Mesendoderm (in vitro differentiated cells): ENCODE data around the gene ZNF547.

ENCODE experiments used
- DNase-seq: peaks from one replicate; pipeline ENCODE4 v3.0.0; 2013
- H2AK5ac ChIP-seq: 2 replicates; pipeline ENCODE4 v1.6.1; 2013; ENCODE audit warnings: low read length, inconsistent platforms
- H2BK120ac ChIP-seq: 2 replicates; pipeline ENCODE4 v1.6.1; 2013; ENCODE audit warnings: low read depth, mild to moderate bottlenecking, low read length, moderate library complexity, mixed read lengths
- H2BK15ac ChIP-seq: replicated peaks from 2 replicates; pipeline ENCODE4 v1.6.1; 2013; ENCODE audit warnings: low read depth, mild to moderate bottlenecking, moderate library complexity
- H2BK5ac ChIP-seq: 2 replicates; pipeline ENCODE4 v1.6.1; 2013; ENCODE audit warnings: low read length, inconsistent platforms
- H3K18ac ChIP-seq: 2 replicates; pipeline ENCODE4 v1.6.1; 2013; ENCODE audit warnings: mild to moderate bottlenecking, low read length, mixed read lengths
- H3K23ac ChIP-seq: one replicate; pipeline ENCODE4 v1.6.1; 2013; ENCODE audit warnings: low read length
- H3K27ac ChIP-seq: 2 replicates; pipeline ENCODE4 v1.5.1; 2013; ENCODE audit warnings: low read depth, mild to moderate bottlenecking, inconsistent platforms, low read length, moderate library complexity
- H3K27me3 ChIP-seq: 2 replicates; pipeline ENCODE4 v1.6.1; 2013; ENCODE audit warnings: low read length, control low read depth, mild to moderate bottlenecking, inconsistent platforms; ENCODE audit not compliant: insufficient read depth, poor library complexity
- H3K36me3 ChIP-seq: 2 replicates; pipeline ENCODE4 v1.6.1; 2013; ENCODE audit warnings: low read length, inconsistent platforms; ENCODE audit not compliant: control insufficient read depth, insufficient read depth
- H3K4ac ChIP-seq: one replicate; pipeline ENCODE4 v1.6.1; 2013; ENCODE audit warnings: low read depth, mild to moderate bottlenecking, low read length, moderate library complexity
- H3K4me1 ChIP-seq: 2 replicates; pipeline ENCODE4 v1.6.1; 2013; ENCODE audit warnings: low read depth, low read length, inconsistent platforms; ENCODE audit not compliant: control insufficient read depth
- H3K4me2 ChIP-seq: 2 replicates; pipeline ENCODE4 v1.6.1; 2013; ENCODE audit warnings: low read length
- H3K4me3 ChIP-seq: 2 replicates; pipeline ENCODE4 v1.5.1; 2013; ENCODE audit warnings: mild to moderate bottlenecking, low read length
- H3K56ac ChIP-seq: one replicate; pipeline ENCODE4 v1.6.1; 2013; ENCODE audit warnings: low read length
- H3K79me1 ChIP-seq: 2 replicates; pipeline ENCODE4 v1.6.1; 2013; ENCODE audit warnings: low read length, inconsistent platforms
- H3K79me2 ChIP-seq: 2 replicates; pipeline ENCODE4 v1.6.1; 2013; ENCODE audit warnings: mild to moderate bottlenecking, low read length; ENCODE audit not compliant: control insufficient read depth, insufficient read depth
- H3K9ac ChIP-seq: 2 replicates; pipeline ENCODE4 v1.6.1; 2013; ENCODE audit warnings: low read length, inconsistent platforms
- H4K5ac ChIP-seq: one replicate; pipeline ENCODE4 v1.6.1; 2013; ENCODE audit warnings: low read length
- H4K8ac ChIP-seq: one replicate; pipeline ENCODE4 v1.6.1; 2013; ENCODE audit warnings: low read depth, mild to moderate bottlenecking, control low read depth, low read length, moderate library complexity
- WGBS: extraction: QIAGEN DNeasy Blood & Tissue Kit; methylation state at CpG from one replicate; pipeline ENCODE4 v1.1.7; 2013; ENCODE audit warnings: low lambda C conversion rate, missing lambda C conversion rate; ENCODE audit not compliant: insufficient coverage; ENCODE audit errors: extremely low coverage; 5-methylcytosine and 5-hydroxymethylcytosine counted together

ZNF547 gene

GRCh38 chr19:57389194-57389729 lies 25.9 kb downstream of the ZNF547 start:
- Histone ChIP-seq H2BK5ac (peak overlapping the region; percentile 45), H3K4ac (no peak overlapping the region), H3K56ac (peak overlapping the region; percentile 85), H3K36me3 (no peaks in the 10 kb centered on the region), H3K4me1 (peaks cover 4% of the 10 kb centered on the region), H3K4me2 (peak overlapping the region; percentile 45), H3K79me2 (peaks cover 12% of the 10 kb centered on the region), H3K23ac (no peak overlapping the region), H3K27ac (no peak overlapping the region), H3K18ac (no peak overlapping the region), H4K5ac (peak overlapping the region; percentile 100), H3K27me3 (no peaks in the 10 kb centered on the region), H2BK15ac (no peak overlapping the region), H3K4me3 (no peak overlapping the region), H2AK5ac (peak overlapping the region; percentile 62), H4K8ac (no peak overlapping the region), H2BK120ac (no peak overlapping the region), H3K79me1 (peaks cover 10% of the 10 kb centered on the region), H3K9ac (peak overlapping the region; percentile 58)
- no peak for DNase-seq
- WGBS, result no CpG with 5 or more reads among the region's 11 CpGs

DNA sequence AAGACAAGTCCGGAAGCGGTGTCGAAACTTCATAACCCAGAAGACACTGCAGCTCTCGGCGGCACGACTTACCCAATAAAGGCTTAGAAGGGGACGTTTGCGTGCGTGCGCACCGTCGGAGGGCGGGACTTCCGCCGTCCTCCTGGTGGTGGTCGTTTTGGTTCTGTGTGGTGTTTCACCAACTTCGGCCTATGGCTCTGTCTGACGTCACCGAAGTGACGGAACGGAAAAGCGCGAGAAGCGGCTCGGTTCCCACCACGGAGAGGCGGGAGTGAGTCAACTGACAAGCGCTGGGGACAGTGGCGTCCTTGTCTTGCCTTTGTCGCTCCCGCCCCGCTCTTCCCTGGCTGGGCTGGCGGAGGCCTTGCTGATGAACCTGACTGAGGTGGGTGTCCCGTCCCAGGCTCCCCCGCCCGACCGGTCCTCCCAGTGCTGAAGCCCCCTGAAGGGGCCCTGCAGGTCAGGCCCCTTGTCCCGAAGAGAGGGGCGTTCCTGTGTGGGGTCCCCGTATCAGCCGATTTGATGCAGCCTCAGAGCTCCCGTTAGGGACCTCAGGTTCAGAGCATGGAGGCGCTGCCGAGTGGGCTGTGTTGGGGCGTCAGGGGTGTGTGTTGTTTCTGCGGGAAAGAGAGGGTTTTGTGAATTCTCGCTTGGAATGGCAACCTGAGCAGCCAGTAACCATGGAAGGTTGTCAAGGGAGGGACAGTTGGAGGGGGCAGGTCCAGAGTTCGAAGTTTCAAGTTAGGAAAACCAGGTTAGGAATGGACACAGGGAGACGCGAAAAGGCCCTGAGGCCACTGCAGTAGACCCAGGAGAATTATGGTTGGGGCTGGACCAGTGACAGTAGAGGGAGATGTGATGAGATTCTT lies 26.6 kb downstream of the ZNF547 start, which contains the start of gene ZNF548:
TSS of gene ZNF548 (plus strand) at position 125 of the 869 bp plus-strand sequence. CDS start at position 371, 246 bp downstream.
- H4K5ac ChIP-seq, result peak within 1 kb of the TSS; percentile 100
- peak within 1 kb of the TSS; percentile 71 for H3K4me2 ChIP-seq
- H2AK5ac ChIP-seq, result peak within 1 kb of the TSS; percentile 62
- H2BK5ac ChIP-seq, result peak within 1 kb of the TSS; percentile 45
- peaks cover 4% of the 10 kb centered on the region for H3K4me1 ChIP-seq
- H3K79me1 ChIP-seq, result peaks cover 10% of the 10 kb centered on the region
- H3K36me3 ChIP-seq, result no peaks in the 10 kb centered on the region
- H3K9ac ChIP-seq, result peak within 1 kb of the TSS; percentile 78
- H3K18ac ChIP-seq, result peak within 1 kb of the TSS; percentile 61
- peak within 1 kb of the TSS; percentile 39 for H3K4ac ChIP-seq
- peak within 1 kb of the TSS; percentile 44 for H3K27ac ChIP-seq
- H2BK120ac ChIP-seq, result no peak within 1 kb of the TSS
- no CpG with 5 or more reads among the region's 50 CpGs for WGBS
- H3K79me2 ChIP-seq, result peaks cover 12% of the 10 kb centered on the region
- peak; percentile 100 for DNase-seq
- no peaks in the 10 kb centered on the region for H3K27me3 ChIP-seq
- H3K23ac ChIP-seq, result no peak within 1 kb of the TSS
- H2BK15ac ChIP-seq, result no peak within 1 kb of the TSS
- peak within 1 kb of the TSS; percentile 85 for H3K56ac ChIP-seq
- no peak within 1 kb of the TSS for H4K8ac ChIP-seq
- H3K4me3 ChIP-seq, result peak within 1 kb of the TSS; percentile 74

GRCh38 chr19:57395710-57396109 lies 32.4 kb downstream of the ZNF547 start:
- DNase-seq, result no peak
- no CpG with 5 or more reads among the region's 5 CpGs for WGBS
- peaks cover 2% of the 10 kb centered on the region for H3K36me3 ChIP-seq

DNA sequence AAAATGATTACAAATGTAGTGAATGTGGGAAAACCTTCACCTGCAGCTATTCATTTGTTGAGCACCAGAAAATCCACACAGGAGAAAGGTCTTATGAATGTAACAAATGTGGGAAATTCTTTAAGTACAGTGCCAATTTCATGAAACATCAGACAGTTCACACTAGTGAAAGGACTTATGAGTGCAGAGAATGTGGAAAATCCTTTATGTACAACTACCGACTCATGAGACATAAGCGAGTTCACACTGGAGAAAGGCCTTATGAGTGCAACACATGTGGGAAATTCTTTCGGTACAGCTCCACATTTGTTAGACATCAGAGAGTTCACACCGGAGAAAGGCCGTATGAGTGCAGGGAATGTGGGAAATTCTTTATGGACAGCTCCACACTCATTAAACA lies 35.5 kb downstream of the ZNF547 start:
- peaks cover 2% of the 10 kb centered on the region for H3K36me3 ChIP-seq
- no peak overlapping the region for H2BK5ac ChIP-seq
- H3K27me3 ChIP-seq, result no peaks in the 10 kb centered on the region
- no peaks in the 10 kb centered on the region for H3K4me1 ChIP-seq
- H3K9ac ChIP-seq, result no peak overlapping the region
- no peak overlapping the region for H2AK5ac ChIP-seq
- H3K4me2 ChIP-seq, result no peak overlapping the region
- DNase-seq, result no peak
- no peaks in the 10 kb centered on the region for H3K79me1 ChIP-seq
- H3K56ac ChIP-seq, result no peak overlapping the region
- H3K18ac ChIP-seq, result no peak overlapping the region
- H3K4ac ChIP-seq, result no peak overlapping the region
- H3K23ac ChIP-seq, result no peak overlapping the region
- no peak overlapping the region for H4K5ac ChIP-seq
- H3K4me3 ChIP-seq, result no peak overlapping the region
- H3K27ac ChIP-seq, result no peak overlapping the region
- no CpG with 5 or more reads among the region's 5 CpGs for WGBS
- no peaks in the 10 kb centered on the region for H3K79me2 ChIP-seq
- no peak overlapping the region for H2BK120ac ChIP-seq
- no peak overlapping the region for H2BK15ac ChIP-seq
- no peak overlapping the region for H4K8ac ChIP-seq

More at GRCh38 chr19:57395710-57396109, 32.4 kb downstream of the ZNF547 start:
- H3K4ac ChIP-seq, result no peak overlapping the region
- no peak overlapping the region for H3K4me2 ChIP-seq
- no peak overlapping the region for H3K4me3 ChIP-seq
- H3K23ac ChIP-seq, result no peak overlapping the region
- H3K9ac ChIP-seq, result no peak overlapping the region
- no peak overlapping the region for H2BK5ac ChIP-seq
- no peaks in the 10 kb centered on the region for H3K4me1 ChIP-seq
- H3K79me1 ChIP-seq, result peaks cover 4% of the 10 kb centered on the region
- no peak overlapping the region for H3K18ac ChIP-seq
- no peaks in the 10 kb centered on the region for H3K27me3 ChIP-seq
- no peak overlapping the region for H4K5ac ChIP-seq
- H4K8ac ChIP-seq, result no peak overlapping the region
- H2BK15ac ChIP-seq, result no peak overlapping the region
- no peak overlapping the region for H3K27ac ChIP-seq
- no peak overlapping the region for H3K56ac ChIP-seq
- H2BK120ac ChIP-seq, result no peak overlapping the region
- peaks cover 6% of the 10 kb centered on the region for H3K79me2 ChIP-seq
- no peak overlapping the region for H2AK5ac ChIP-seq

DNA sequence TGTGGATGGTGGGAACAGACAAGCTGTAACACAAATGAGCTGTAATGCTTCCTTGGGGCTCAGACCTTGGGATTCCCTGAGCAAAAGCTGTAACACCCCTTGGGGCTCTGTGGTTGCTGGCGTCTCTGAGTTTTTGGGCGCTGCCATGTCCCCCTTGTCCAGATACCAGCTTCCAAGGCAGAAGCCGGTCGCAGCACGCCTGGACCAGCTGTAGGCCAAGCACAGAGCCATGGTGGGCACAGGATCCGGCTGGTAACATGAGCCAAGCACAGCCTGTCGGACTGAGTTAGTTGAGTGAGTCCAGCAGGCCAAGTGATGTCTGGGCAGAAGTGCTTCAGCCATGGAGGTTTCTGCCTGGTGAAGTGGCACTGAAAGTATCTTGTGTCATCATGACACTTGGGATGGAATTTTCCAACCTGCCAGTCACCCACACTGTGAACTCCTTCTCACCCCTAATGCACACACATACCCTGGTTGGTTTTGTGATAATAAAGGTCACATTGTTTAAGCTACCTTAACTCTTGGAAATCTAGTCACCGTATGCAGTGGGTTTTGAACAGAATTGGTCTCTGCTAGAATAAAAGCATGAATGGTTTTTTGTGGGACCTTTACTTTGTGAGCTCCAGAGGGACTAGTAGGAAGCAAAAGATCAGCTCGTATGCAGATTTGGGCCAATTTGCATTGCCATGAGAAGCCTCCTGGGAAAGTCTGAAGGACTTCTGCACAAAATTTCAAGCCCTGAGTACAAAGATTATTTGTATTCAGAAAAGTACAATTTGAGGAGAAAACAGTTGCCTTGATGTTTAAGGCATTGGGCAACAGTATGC lies 40.6 kb downstream of the ZNF547 start:
- Histone ChIP-seq H2AK5ac (no peak overlapping the region), H2BK15ac (no peak overlapping the region), H3K23ac (no peak overlapping the region), H3K36me3 (peaks cover under 1% of the 10 kb centered on the region), H3K79me2 (no peaks in the 10 kb centered on the region), H3K9ac (no peak overlapping the region), H4K5ac (no peak overlapping the region), H3K4ac (no peak overlapping the region), H3K18ac (no peak overlapping the region), H3K56ac (no peak overlapping the region), H3K4me3 (no peak overlapping the region), H3K79me1 (no peaks in the 10 kb centered on the region), H3K27me3 (no peaks in the 10 kb centered on the region), H4K8ac (no peak overlapping the region), H3K4me1 (no peaks in the 10 kb centered on the region), H2BK120ac (no peak overlapping the region), H3K27ac (no peak overlapping the region), H2BK5ac (no peak overlapping the region), H3K4me2 (no peak overlapping the region)
- no peak for DNase-seq
- WGBS, result no CpG with 5 or more reads among the region's 9 CpGs
